Measurements from ENCODE around the gene KIAA0040. TPM values are rescaled to one million over a fixed set of nuclear protein-coding genes. Genes with fewer than 3 reads are reported as not detected.

KIAA0040 gene
- total RNA-seq, 6 experiments from 2014 or later, result 4.6 to 13.5 (median 5.3) TPM

DNA sequence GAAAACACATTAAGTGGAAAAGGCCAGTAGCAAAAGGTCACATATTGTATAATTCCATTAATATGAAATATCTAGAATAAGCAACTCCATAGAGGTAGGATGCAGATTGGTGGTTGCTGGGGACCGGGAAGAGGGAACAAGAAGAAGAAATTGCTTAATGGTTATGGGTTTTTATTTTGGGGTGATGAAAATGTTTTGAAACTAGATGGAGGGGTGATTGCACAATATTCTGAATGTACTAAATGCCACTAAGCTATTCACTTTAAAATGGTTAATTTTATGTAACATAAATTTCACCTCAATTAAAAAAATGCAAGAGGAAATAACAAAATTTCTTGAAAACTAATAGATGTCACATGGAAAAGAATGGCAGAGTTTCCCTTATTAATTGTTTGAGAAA, 6.7 kb downstream of the KIAA0040 start:
- Histone ChIP-seq H3K27me3 (no peaks in the 10 kb centered on the region), H3K27ac (no peak overlapping the region), H3K36me3 (no peaks in the 10 kb centered on the region), H3K9me3 (no peaks in the 10 kb centered on the region), H3K4me3 (no peak overlapping the region), H3K4me1 (peaks cover 0 to 3% (median 1%) of the 10 kb centered on the region in 4 donors)
- no peak for DNase-seq
- intact Hi-C loops (cut with DNase I), result no loop called here
- ATAC-seq, result no peak
- TF ChIP-seq, protein P1, sequence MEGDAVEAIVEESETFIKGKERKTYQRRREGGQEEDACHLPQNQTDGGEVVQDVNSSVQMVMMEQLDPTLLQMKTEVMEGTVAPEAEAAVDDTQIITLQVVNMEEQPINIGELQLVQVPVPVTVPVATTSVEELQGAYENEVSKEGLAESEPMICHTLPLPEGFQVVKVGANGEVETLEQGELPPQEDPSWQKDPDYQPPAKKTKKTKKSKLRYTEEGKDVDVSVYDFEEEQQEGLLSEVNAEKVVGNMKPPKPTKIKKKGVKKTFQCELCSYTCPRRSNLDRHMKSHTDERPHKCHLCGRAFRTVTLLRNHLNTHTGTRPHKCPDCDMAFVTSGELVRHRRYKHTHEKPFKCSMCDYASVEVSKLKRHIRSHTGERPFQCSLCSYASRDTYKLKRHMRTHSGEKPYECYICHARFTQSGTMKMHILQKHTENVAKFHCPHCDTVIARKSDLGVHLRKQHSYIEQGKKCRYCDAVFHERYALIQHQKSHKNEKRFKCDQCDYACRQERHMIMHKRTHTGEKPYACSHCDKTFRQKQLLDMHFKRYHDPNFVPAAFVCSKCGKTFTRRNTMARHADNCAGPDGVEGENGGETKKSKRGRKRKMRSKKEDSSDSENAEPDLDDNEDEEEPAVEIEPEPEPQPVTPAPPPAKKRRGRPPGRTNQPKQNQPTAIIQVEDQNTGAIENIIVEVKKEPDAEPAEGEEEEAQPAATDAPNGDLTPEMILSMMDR (IDR thresholded peaks at IDR 0.05), result no peak
- TF ChIP-seq POLR2A (IDR thresholded peaks at IDR 0.05), result no peak
- 65% methylated on average over 1 of the region's 1 CpG for WGBS (ENCODE audit: insufficient coverage, low coverage, low lambda C conversion rate, missing lambda C conversion rate)

DNA sequence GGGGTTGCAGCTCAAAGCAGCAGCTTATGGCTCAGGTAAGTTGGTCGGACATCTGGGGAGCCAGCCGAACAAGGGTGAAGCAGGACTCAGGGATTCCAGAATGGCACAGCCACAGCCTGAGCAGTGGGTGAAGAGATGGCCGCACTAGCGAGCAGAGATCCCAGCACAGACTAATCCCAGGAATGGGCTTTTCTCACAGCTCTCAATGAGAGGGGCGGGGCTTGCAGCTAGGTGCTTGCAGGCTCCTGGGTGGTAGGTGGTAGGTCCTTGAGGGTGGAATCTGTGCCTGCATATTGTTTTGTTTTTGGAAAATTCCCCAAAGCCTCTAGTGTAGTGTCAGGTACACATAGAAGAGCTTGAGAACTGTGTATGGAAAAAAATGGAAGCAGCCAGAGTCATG, 9.0 kb downstream of the KIAA0040 start:
- no peak for TF ChIP-seq POLR2A (IDR thresholded peaks at IDR 0.05)
- TF ChIP-seq, protein P1 (IDR thresholded peaks at IDR 0.05), result no peak
- Histone ChIP-seq H3K4me1 (no peaks in the 10 kb centered on the region), H3K9me3 (no peaks in the 10 kb centered on the region), H3K4me3 (no peak overlapping the region), H3K27ac (no peak overlapping the region), H3K36me3 (no peaks in the 10 kb centered on the region), H3K27me3 (no peaks in the 10 kb centered on the region)
- no peak for ATAC-seq
- 97% methylated on average over 3 of the region's 5 CpGs for WGBS (ENCODE audit: insufficient coverage, low coverage, low lambda C conversion rate, missing lambda C conversion rate)
- intact Hi-C loops (cut with DNase I), result no loop called here
- DNase-seq, result no peak

DNA sequence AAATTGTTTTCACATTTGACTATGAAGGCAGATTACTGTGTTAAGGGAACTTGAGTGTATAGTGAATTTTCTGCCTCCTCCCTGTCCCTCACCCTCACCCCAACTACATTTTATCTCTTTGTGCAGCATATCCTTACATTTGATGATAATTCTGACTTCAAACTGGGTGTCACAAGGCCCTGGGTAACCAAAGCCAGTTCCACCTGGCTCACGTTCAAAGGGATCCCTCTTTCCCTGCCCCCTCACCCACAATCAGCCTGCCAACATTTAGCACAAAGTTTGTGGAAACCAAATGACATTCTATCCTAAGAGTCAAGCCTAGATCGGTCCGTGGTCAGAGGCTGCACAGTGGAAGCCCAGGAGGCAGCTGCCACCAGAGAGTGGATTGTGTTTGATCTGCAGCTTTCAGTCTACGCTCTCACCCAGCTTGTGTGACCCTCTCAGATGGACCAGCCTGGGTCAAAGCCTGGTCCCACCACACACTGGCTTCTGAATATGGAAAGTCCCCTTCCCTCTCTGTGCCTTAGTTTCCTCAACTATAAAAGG, 10.3 kb downstream of the KIAA0040 start:
- TF ChIP-seq, protein P1 (IDR thresholded peaks at IDR 0.05), result no peak
- no peak for TF ChIP-seq POLR2A (IDR thresholded peaks at IDR 0.05)
- no peaks in the 10 kb centered on the region for H3K27me3 ChIP-seq
- H3K9me3 ChIP-seq, result no peaks in the 10 kb centered on the region
- no peaks in the 10 kb centered on the region for H3K4me1 ChIP-seq
- DNase-seq (no peak), ATAC-seq (no peak)
- H3K27ac ChIP-seq, result no peak overlapping the region
- no peak overlapping the region for H3K4me3 ChIP-seq
- intact Hi-C loops (cut with DNase I), result no loop called here
- WGBS (ENCODE audit: insufficient coverage, low coverage, low lambda C conversion rate, missing lambda C conversion rate), result 92% methylated on average over 4 of the region's 4 CpGs
- H3K36me3 ChIP-seq, result no peaks in the 10 kb centered on the region

DNA sequence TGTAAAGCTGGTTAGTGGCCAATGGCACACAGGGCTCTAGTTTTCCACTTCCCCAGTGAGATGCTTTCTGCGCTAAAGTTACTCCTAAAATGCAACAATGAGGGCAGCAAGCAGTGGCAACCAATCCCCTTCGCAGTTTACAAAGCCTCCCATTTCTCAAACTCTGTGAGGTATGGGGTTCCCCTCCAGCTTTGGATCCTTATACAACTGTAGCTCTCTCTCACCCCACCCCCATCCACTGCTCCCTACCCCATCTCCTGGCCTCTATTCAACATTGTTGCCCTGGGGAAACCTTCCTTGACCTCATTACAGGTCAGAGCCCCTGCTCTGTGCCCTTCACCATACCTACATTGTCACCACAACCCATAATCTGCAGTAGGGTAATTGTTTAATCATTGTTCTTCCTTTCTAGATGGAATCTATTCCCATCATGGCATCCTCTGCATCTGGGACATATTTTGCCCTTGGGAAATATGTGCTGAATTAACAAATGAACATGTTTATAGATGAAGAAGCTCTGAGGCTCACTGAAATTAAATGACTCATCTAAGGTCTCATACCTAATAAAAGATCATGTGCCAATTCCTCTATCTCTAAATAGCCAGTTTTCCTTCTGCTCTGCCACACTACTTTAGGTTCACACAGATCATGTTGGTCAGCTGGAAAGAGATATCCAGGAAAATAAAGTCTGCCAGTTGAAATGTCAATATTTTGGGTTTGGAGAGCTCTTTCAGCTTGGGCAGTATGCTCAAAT, 12.6 kb downstream of the KIAA0040 start:
- H3K4me1 ChIP-seq, result no peaks in the 10 kb centered on the region
- TF ChIP-seq, protein P1 (IDR thresholded peaks at IDR 0.05), result no peak
- no peak for TF ChIP-seq POLR2A (IDR thresholded peaks at IDR 0.05)
- intact Hi-C loops (cut with DNase I), result no loop called here
- H3K27ac ChIP-seq, result no peak overlapping the region
- H3K4me3 ChIP-seq, result no peak overlapping the region
- DNase-seq (no peak), ATAC-seq (no peak)
- no peaks in the 10 kb centered on the region for H3K27me3 ChIP-seq
- no peaks in the 10 kb centered on the region for H3K9me3 ChIP-seq
- 100% methylated on average over 2 of the region's 2 CpGs for WGBS (ENCODE audit: insufficient coverage, low coverage, low lambda C conversion rate, missing lambda C conversion rate)
- H3K36me3 ChIP-seq, result no peaks in the 10 kb centered on the region
